Measurements from ENCODE around the gene CASZ1. TPM values are rescaled to one million over a fixed set of nuclear protein-coding genes. Genes with fewer than 3 reads are reported as not detected.
A peak's percentile ranks its signal among the peaks of the same experiment; 100 is the strongest.

The CASZ1 gene
- total RNA-seq, 2 donors from 2014 or later: 44.3 to 50.3 TPM

DNA sequence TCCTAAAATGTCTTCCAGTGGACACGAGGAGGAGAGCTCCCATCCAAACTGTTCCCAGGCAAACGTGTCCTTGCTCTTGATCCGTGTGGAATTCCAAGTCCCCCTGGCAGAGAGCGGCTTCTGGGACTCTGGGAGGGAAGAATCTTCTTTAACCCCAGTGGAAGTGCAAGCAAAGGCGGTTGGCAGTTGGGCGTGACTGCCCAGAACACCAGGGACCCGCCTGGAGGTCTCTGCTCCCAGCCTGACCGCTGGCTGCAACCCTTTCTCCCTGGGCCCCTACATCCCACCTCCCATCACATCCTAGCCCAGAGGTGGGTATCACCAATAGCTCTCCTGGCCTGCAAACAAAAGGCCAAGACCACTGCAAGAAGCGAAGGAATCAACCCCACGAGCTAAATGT lies 17.8 kb downstream of the CASZ1 start:
- no peak for TF ChIP-seq CTCF (IDR thresholded peaks at IDR 0.05)
- H3K4me3 ChIP-seq: no peak overlapping the region
- DNase-seq (ENCODE audit: low spot score): no peak
- H3K4me1 ChIP-seq: peaks cover 0 to 56% of the 10 kb centered on the region in 2 donors
- H3K36me3 ChIP-seq: no peaks in the 10 kb centered on the region
- H3K27me3 ChIP-seq: no peaks in the 10 kb centered on the region
- H3K27ac ChIP-seq: peak overlapping the region in 1 of 2 donors; percentile 29
- no peaks in the 10 kb centered on the region for H3K9me3 ChIP-seq

DNA sequence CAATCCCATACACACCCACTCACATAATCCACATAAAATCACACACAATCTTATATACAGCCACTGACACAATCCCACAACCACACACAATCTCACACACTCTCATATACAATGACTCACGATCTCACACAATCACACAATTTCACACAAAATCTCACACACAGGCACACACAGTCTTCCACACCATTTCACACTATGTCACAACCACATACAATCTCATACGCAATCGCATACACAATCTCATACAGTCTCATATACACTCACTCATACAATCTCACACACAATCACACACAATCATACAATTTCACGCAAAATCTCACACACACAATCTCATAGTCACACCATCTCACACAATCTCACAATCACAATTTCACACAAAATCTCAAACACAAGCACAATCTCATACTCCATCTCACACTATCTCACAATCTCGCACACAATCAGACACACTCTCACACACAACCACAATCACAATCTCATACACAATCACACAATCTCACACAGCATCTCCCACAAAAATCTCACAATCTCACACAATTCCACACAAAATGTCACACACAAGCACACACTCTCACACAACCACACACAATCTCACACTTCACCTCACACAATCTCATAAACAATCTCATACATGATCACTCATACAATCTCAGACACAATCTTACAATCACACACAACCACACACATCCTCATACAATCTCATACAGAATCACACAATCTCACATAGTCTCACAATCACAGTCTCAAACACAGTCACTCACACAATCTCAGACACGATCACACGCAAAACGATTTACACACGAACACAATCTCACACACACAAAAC lies 18.5 kb downstream of the CASZ1 start:
- no peak for DNase-seq (ENCODE audit: low spot score)
- no peak overlapping the region for H3K4me3 ChIP-seq
- H3K27me3 ChIP-seq: no peaks in the 10 kb centered on the region
- H3K27ac ChIP-seq: no peak overlapping the region
- TF ChIP-seq CTCF (IDR thresholded peaks at IDR 0.05): no peak
- no peaks in the 10 kb centered on the region for H3K9me3 ChIP-seq
- no peaks in the 10 kb centered on the region for H3K36me3 ChIP-seq
- peaks cover 0 to 62% of the 10 kb centered on the region in 2 donors for H3K4me1 ChIP-seq

DNA sequence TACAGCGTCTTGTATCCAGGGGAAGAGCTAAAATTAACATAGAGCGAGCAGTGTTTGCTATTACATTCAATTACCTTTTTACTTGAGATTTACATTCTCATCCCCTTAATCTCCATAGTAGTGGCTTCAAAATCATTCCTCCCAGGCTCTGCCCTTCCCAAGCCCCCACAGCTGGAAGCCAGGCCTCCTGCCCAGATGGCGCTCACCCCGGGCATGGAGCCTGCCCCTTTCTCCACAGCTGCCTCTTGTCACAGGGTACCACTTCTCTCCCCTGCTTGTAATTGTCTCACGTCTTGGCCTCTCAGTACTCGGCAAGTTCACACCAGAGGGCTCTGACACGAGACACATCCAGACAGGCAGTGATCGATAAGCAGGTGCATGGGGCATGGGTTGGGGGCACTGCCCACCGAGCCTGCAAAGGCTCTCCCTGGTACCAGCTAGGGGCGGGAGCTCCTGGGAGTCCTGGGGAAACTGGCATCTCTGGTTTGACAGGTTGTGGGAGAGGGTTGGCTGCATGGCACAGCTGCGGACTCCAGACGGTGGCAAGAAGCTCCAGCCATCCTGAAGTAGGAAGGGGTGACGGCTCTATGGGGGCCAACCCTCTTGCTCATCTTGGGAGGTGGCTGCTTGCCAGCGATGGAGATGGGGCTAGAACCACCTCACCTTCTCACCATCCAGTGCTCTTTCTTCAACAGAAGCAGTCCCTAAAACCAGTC lies 20.1 kb downstream of the CASZ1 start:
- no peak overlapping the region for H3K27ac ChIP-seq
- no peaks in the 10 kb centered on the region for H3K36me3 ChIP-seq
- H3K9me3 ChIP-seq: no peaks in the 10 kb centered on the region
- no peak for DNase-seq (ENCODE audit: low spot score)
- H3K4me1 ChIP-seq: peaks cover 0 to 65% of the 10 kb centered on the region in 2 donors
- no peaks in the 10 kb centered on the region for H3K27me3 ChIP-seq
- H3K4me3 ChIP-seq: no peak overlapping the region
- no peak for TF ChIP-seq CTCF (IDR thresholded peaks at IDR 0.05)

DNA sequence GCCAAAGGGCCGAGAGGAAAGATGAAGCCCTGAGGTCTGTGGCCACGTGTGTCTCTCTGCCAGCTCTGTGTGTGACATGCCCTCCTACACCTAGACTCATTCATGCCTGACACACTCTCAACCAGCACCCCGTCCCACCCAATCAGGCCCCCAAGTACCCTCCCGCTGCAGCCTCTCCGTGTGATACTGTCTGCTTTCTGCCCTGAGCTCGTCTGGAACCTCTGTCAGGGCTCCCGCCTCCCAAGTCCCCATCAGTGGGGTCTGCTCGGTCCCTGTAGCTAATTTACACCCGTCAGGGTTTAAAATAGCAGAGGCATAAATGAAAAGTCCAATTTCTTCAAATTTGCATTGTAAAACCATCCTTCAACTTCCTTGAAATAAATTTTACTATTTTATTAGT lies 20.7 kb downstream of the CASZ1 start:
- DNase-seq (ENCODE audit: low spot score): no peak
- Histone ChIP-seq H3K36me3 (no peaks in the 10 kb centered on the region), H3K4me3 (no peak overlapping the region), H3K27me3 (no peaks in the 10 kb centered on the region), H3K9me3 (no peaks in the 10 kb centered on the region), H3K27ac (no peak overlapping the region), H3K4me1 (peaks cover 0 to 59% of the 10 kb centered on the region in 2 donors)
- TF ChIP-seq CTCF (IDR thresholded peaks at IDR 0.05): no peak

DNA sequence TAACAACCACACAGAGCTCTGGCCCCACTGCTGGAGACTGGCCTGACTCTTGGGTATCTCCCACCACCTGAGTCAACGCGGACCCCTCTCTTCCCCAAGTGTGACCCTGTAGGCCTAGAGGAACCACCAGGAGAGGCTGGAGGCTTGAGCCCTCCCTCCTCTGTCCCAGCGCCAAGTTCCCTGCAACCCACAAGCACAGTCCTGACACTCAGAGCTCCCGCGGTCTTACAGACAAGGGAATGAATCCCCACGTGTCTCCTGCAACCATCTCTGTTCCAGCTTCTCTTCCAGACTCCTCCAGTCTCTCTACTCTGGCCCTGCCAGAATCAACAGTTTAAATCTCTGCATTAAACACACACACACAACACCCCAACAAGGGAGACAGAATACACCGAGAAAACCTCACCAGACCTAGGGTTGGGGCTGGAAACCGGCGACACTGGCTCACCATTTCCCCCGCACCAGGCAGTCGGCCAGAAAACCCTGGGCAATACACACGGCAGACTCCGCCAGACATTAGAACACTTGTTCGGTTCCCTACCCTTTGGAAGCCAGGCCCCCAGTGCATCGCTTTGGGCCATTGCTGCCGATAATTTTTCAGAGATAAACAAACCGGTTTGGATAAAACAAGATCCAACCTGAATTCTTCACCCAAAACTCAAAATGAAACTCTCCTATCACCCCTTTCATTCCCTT lies 21.7 kb downstream of the CASZ1 start:
- no peaks in the 10 kb centered on the region for H3K27me3 ChIP-seq
- H3K4me3 ChIP-seq: no peak overlapping the region
- no peak for DNase-seq (ENCODE audit: low spot score)
- no peak for TF ChIP-seq CTCF (IDR thresholded peaks at IDR 0.05)
- H3K9me3 ChIP-seq: no peaks in the 10 kb centered on the region
- H3K36me3 ChIP-seq: no peaks in the 10 kb centered on the region
- H3K27ac ChIP-seq: peak overlapping the region in 1 of 2 donors; percentile 4
- H3K4me1 ChIP-seq: peaks cover 0 to 59% of the 10 kb centered on the region in 2 donors
